ENCODE results near the gene SPRR2B. TPM values are rescaled to one million over a fixed set of nuclear protein-coding genes. Genes with fewer than 3 reads are reported as not detected.
"Not testable (repeated sequence)": the region's sequence is repeated elsewhere in the genome, so short reads cannot be mapped to it uniquely, and the experiment has no call there.

SPRR2B gene
- total RNA-seq, 1 donor from 2014 or later, result not detected

- no peak for TF ChIP-seq CTCF (IDR thresholded peaks at IDR 0.05; ENCODE audit: insufficient read depth, low read length, severe bottlenecking)
- FAIRE-seq (peak; percentile 79), DNase-seq (ENCODE audit: low read depth) (no peak)
- H3K27me3 ChIP-seq (ENCODE audit: control insufficient read depth, insufficient read depth, low read length), result peaks cover 2% of the 10 kb centered on the region
- H3K36me3 ChIP-seq (ENCODE audit: control insufficient read depth, insufficient read depth, low read length), result no peaks in the 10 kb centered on the region
- H3K4me3 ChIP-seq (ENCODE audit: low read depth, low read length), result no peak overlapping the region
These were observed 1.7 kb upstream of the SPRR2B start for GRCh38 chr1:153072806-153073726.

GRCh38 chr1:153070243-153070642 lies 1.2 kb downstream of the SPRR2B start:
- H3K27me3 ChIP-seq (ENCODE audit: control insufficient read depth, insufficient read depth, low read length), result peaks cover 2% of the 10 kb centered on the region
- DNase-seq (ENCODE audit: low read depth) (no peak), FAIRE-seq (no peak)
- no peaks in the 10 kb centered on the region for H3K36me3 ChIP-seq (ENCODE audit: control insufficient read depth, insufficient read depth, low read length)
- TF ChIP-seq CTCF (IDR thresholded peaks at IDR 0.05; ENCODE audit: insufficient read depth, low read length, severe bottlenecking), result no peak
- H3K4me3 ChIP-seq (ENCODE audit: low read depth, low read length), result no peak overlapping the region

- TF ChIP-seq CTCF (IDR thresholded peaks at IDR 0.05; ENCODE audit: insufficient read depth, low read length, severe bottlenecking), result no peak
- no peak overlapping the region for H3K4me3 ChIP-seq (ENCODE audit: low read depth, low read length)
- FAIRE-seq, result peak; percentile 94
- H3K36me3 ChIP-seq (ENCODE audit: control insufficient read depth, insufficient read depth, low read length), result no peaks in the 10 kb centered on the region
- no peaks in the 10 kb centered on the region for H3K27me3 ChIP-seq (ENCODE audit: control insufficient read depth, insufficient read depth, low read length)
- peak; percentile 55 for DNase-seq (ENCODE audit: low read depth)
These were observed 12.3 kb downstream of the SPRR2B start for GRCh38 chr1:153058826-153059784.

- no peaks in the 10 kb centered on the region for H3K27me3 ChIP-seq (ENCODE audit: control insufficient read depth, insufficient read depth, low read length)
- DNase-seq (ENCODE audit: low read depth), result peak; percentile 13
- FAIRE-seq, result no peak
- no peak overlapping the region for H3K4me3 ChIP-seq (ENCODE audit: low read depth, low read length)
- H3K36me3 ChIP-seq (ENCODE audit: control insufficient read depth, insufficient read depth, low read length), result no peaks in the 10 kb centered on the region
- TF ChIP-seq CTCF (IDR thresholded peaks at IDR 0.05; ENCODE audit: insufficient read depth, low read length, severe bottlenecking), result no peak
These were observed 13.3 kb downstream of the SPRR2B start for GRCh38 chr1:153058154-153058553.

- Histone ChIP-seq H3K4me3 (ENCODE audit: low read depth, low read length) (no peak within 1 kb of the TSS), H3K27me3 (ENCODE audit: control insufficient read depth, insufficient read depth, low read length) (no peaks in the 10 kb centered on the region), H3K36me3 (ENCODE audit: control insufficient read depth, insufficient read depth, low read length) (no peaks in the 10 kb centered on the region)
- no peak for TF ChIP-seq CTCF (IDR thresholded peaks at IDR 0.05; ENCODE audit: insufficient read depth, low read length, severe bottlenecking)
- no peak for FAIRE-seq
- DNase-seq (ENCODE audit: low read depth), result peak; percentile 57
These were observed 14.0 kb downstream of the SPRR2B start, which contains the start of gene SPRR2A for GRCh38 chr1:153057375-153057774. Gene SPRR2A, minus strand, starts transcription at chr1:153057512. Its CDS starts 777 bp downstream, at chr1:153056735.

- not testable (repeated sequence) for H3K27me3 ChIP-seq (ENCODE audit: control insufficient read depth, insufficient read depth, low read length); H3K4me3 ChIP-seq (ENCODE audit: low read depth, low read length); DNase-seq (ENCODE audit: low read depth); H3K36me3 ChIP-seq (ENCODE audit: control insufficient read depth, insufficient read depth, low read length); FAIRE-seq
These were observed 15.3 kb downstream of the SPRR2B start for GRCh38 chr1:153056111-153056510.
